ENCODE measurements around the gene ST3GAL3.
A peak's percentile ranks its signal among the peaks of the same experiment; 100 is the strongest.

Gene ST3GAL3

DNA sequence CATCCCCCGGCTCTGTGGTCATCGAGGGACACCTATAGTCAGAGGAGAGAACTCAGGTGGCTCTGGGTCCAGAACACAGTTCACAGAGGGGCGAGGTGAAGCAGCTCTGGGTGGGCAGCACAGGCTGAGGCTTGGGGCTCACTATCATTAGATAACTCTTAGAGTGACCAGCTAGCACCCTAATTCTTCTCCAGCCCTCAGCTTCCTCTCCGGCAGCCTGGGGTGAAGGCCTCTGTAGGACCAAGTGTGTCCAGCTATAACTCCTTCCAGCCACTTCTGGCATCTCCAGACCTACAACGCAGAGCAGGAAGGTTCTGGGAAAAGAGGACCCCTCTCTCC is 227.6 kb downstream of the ST3GAL3 start:
- TF ChIP-seq MYC (IDR thresholded peaks at IDR 0.05; ENCODE audit: low read depth, low read length) (no peak), POLR2A (IDR thresholded peaks at IDR 0.05; ENCODE audit: extremely low read depth, insufficient read length) (no peak), MAX (IDR thresholded peaks at IDR 0.05; ENCODE audit: low read depth, low read length) (no peak)
- TF ChIP-seq, protein P1, sequence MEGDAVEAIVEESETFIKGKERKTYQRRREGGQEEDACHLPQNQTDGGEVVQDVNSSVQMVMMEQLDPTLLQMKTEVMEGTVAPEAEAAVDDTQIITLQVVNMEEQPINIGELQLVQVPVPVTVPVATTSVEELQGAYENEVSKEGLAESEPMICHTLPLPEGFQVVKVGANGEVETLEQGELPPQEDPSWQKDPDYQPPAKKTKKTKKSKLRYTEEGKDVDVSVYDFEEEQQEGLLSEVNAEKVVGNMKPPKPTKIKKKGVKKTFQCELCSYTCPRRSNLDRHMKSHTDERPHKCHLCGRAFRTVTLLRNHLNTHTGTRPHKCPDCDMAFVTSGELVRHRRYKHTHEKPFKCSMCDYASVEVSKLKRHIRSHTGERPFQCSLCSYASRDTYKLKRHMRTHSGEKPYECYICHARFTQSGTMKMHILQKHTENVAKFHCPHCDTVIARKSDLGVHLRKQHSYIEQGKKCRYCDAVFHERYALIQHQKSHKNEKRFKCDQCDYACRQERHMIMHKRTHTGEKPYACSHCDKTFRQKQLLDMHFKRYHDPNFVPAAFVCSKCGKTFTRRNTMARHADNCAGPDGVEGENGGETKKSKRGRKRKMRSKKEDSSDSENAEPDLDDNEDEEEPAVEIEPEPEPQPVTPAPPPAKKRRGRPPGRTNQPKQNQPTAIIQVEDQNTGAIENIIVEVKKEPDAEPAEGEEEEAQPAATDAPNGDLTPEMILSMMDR (IDR thresholded peaks at IDR 0.05; ENCODE audit: low read depth, low read length): no peak
- no peak overlapping the region for H3K4me3 ChIP-seq (ENCODE audit: low read depth, low read length)
- DNase-seq (ENCODE audit: low read depth): no peak

DNA sequence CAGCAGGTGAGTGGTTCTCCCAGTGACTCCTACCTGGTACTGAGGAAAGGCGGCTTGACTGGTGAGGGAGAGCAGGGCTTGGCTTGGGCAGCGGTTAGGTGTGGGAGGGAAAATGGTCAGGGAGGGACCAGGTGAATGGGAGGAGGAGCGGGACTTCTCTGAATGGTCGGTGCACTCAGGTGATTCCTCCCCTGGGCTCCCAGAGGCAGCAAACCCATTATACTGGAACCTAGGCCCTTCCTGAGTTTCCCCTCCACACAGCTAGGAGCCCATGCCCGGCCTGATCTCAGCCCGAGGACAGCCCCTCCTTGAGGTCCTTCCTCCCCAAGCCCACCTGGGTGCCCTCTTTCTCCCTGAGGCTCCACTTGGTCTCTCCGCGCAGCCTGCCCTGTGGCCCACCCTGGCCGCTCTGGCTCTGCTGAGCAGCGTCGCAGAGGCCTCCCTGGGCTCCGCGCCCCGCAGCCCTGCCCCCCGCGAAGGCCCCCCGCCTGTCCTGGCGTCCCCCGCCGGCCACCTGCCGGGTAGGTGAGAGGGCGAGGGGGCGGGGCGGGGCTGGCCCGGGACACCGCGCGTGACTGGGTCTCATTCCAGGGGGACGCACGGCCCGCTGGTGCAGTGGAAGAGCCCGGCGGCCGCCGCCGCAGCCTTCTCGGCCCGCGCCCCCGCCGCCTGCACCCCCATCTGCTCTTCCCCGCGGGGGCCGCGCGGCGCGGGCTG is 228.5 kb downstream of the ST3GAL3 start:
- H3K4me3 ChIP-seq (ENCODE audit: low read depth, low read length): no peak overlapping the region
- DNase-seq (ENCODE audit: low read depth): no peak

DNA sequence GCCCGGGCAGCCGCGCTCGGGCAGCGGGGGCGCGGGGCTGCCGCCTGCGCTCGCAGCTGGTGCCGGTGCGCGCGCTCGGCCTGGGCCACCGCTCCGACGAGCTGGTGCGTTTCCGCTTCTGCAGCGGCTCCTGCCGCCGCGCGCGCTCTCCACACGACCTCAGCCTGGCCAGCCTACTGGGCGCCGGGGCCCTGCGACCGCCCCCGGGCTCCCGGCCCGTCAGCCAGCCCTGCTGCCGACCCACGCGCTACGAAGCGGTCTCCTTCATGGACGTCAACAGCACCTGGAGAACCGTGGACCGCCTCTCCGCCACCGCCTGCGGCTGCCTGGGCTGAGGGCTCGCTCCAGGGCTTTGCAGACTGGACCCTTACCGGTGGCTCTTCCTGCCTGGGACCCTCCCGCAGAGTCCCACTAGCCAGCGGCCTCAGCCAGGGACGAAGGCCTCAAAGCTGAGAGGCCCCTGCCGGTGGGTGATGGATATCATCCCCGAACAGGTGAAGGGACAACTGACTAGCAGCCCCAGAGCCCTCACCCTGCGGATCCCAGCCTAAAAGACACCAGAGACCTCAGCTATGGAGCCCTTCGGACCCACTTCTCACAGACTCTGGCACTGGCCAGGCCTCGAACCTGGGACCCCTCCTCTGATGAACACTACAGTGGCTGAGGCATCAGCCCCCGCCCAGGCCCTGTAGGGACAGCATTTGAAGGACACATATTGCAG is 229.3 kb downstream of the ST3GAL3 start:
- H3K4me3 ChIP-seq (ENCODE audit: low read depth, low read length): no peak overlapping the region
- TF ChIP-seq MAX (IDR thresholded peaks at IDR 0.05; ENCODE audit: low read depth, low read length) (no peak), POLR2A (IDR thresholded peaks at IDR 0.05; ENCODE audit: extremely low read depth, insufficient read length) (no peak), MYC (IDR thresholded peaks at IDR 0.05; ENCODE audit: low read depth, low read length) (no peak)
- TF ChIP-seq, protein P1 (IDR thresholded peaks at IDR 0.05; ENCODE audit: low read depth, low read length): no peak
- DNase-seq (ENCODE audit: low read depth): peak; percentile 26

More for the DNA sequence above, 228.5 kb downstream of the ST3GAL3 start:
- TF ChIP-seq MAX (IDR thresholded peaks at IDR 0.05; ENCODE audit: low read depth, low read length): no peak
- TF ChIP-seq, protein P1 (IDR thresholded peaks at IDR 0.05; ENCODE audit: low read depth, low read length): no peak
- no peak for TF ChIP-seq POLR2A (IDR thresholded peaks at IDR 0.05; ENCODE audit: extremely low read depth, insufficient read length)
- TF ChIP-seq MYC (IDR thresholded peaks at IDR 0.05; ENCODE audit: low read depth, low read length): no peak

DNA sequence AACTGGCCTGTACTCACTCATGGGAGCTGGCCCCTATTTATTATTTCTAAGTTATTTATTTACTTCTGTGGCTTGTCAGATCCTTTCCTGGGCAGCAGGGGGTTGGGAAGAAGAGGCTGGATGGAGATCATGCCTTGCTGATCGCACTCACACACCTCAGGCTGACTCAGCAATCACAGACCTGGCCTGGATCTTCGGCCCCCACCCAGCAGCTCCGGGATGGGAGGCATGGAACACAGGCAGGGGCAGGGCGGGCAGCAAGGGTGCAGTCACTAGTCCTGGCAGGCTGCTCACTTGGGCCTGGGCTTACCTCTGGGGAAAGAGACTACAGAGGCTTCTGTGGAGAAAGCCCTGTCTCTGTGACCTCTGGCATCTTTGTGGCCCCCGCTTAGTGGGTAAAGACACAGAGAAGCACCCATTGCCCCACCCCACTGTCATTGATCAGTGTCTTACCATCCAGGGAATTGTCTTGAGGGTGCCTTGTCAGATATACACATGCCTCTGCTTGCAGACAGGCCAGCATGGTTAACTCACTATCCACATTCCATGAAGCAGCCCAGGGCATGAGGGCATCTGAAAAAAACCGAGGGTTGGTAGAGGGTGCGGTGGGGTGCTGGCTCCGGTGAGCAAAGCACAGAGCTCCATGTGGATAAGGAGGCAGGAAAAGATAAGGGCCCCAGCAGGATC is 230.0 kb downstream of the ST3GAL3 start:
- TF ChIP-seq POLR2A (IDR thresholded peaks at IDR 0.05; ENCODE audit: extremely low read depth, insufficient read length) (no peak), MAX (IDR thresholded peaks at IDR 0.05; ENCODE audit: low read depth, low read length) (no peak), MYC (IDR thresholded peaks at IDR 0.05; ENCODE audit: low read depth, low read length) (no peak)
- TF ChIP-seq, protein P1 (IDR thresholded peaks at IDR 0.05; ENCODE audit: low read depth, low read length): no peak
- no peak overlapping the region for H3K4me3 ChIP-seq (ENCODE audit: low read depth, low read length)
- no peak for DNase-seq (ENCODE audit: low read depth)

DNA sequence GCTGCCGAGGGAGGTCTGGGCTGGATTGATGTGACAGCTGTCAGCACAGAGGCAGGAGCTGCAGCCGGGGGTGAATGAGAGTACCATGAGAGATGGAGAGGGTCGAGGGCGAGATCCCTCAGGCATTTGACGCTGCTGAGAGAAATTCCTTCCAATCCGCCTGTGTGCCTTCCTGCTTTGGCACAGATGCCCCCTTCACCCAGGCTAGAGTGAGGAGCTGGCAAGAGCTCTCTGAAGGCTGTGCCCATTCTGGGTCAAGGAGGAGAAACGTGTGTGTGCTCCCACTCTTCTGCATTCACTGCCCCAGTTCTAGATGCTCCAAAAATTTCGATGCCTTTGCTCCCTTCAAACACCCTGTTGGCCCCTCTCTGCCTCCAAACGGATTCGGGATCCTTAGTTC is 231.0 kb downstream of the ST3GAL3 start:
- no peak for DNase-seq (ENCODE audit: low read depth)
- TF ChIP-seq MAX (IDR thresholded peaks at IDR 0.05; ENCODE audit: low read depth, low read length): no peak
- TF ChIP-seq, protein P1 (IDR thresholded peaks at IDR 0.05; ENCODE audit: low read depth, low read length): no peak
- TF ChIP-seq MYC (IDR thresholded peaks at IDR 0.05; ENCODE audit: low read depth, low read length): no peak
- TF ChIP-seq POLR2A (IDR thresholded peaks at IDR 0.05; ENCODE audit: extremely low read depth, insufficient read length): no peak
- H3K4me3 ChIP-seq (ENCODE audit: low read depth, low read length): no peak overlapping the region

Measured in NB4 (cell line).